ENCODE measurements around the gene LOC128125822.

The LOC128125822 gene

GRCh38 chr6:63558278-63558677, 14.0 kb upstream of the LOC128125822 start:
- no peak for DNase-seq

GRCh38 chr6:63560801-63561287, 11.4 kb upstream of the LOC128125822 start:
- DNase-seq: no peak

- DNase-seq: no peak
Observed at GRCh38 chr6:63561288-63561687, 11.0 kb upstream of the LOC128125822 start.

- no peak for DNase-seq
Observed at GRCh38 chr6:63563235-63563634, 9.0 kb upstream of the LOC128125822 start.

GRCh38 chr6:63565058-63565726, 7.1 kb upstream of the LOC128125822 start:
- no peak for DNase-seq

- DNase-seq: no peak
Observed at GRCh38 chr6:63565727-63566596, 6.3 kb upstream of the LOC128125822 start.

- DNase-seq: no peak
Observed at GRCh38 chr6:63567966-63568365, 4.3 kb upstream of the LOC128125822 start.

- DNase-seq: no peak
Observed at GRCh38 chr6:63571361-63572043, 778 bp upstream of the LOC128125822 start.

- no peak for DNase-seq
Observed at GRCh38 chr6:63572747-63573075, 431 bp downstream of the LOC128125822 start.

- peak; percentile 6 for DNase-seq
Observed at GRCh38 chr6:63573076-63573898, 1.0 kb downstream of the LOC128125822 start.

- DNase-seq: no peak
Observed at GRCh38 chr6:63573899-63574553, 1.7 kb downstream of the LOC128125822 start.

- DNase-seq: no peak
Observed at GRCh38 chr6:63574554-63574900, 2.2 kb downstream of the LOC128125822 start.

- no peak for DNase-seq
Observed at GRCh38 chr6:63576147-63576772, 4.0 kb downstream of the LOC128125822 start.

GRCh38 chr6:63576985-63577712, 4.9 kb downstream of the LOC128125822 start:
- DNase-seq: no peak

GRCh38 chr6:63578757-63579156, 6.5 kb downstream of the LOC128125822 start:
- no peak for DNase-seq

- DNase-seq: no peak
Observed at GRCh38 chr6:63579937-63580703, 7.8 kb downstream of the LOC128125822 start.

GRCh38 chr6:63580704-63580961, 8.4 kb downstream of the LOC128125822 start:
- DNase-seq: no peak

GRCh38 chr6:63581355-63582013, 9.2 kb downstream of the LOC128125822 start:
- no peak for DNase-seq

GRCh38 chr6:63582579-63583231, 10.4 kb downstream of the LOC128125822 start:
- no peak for DNase-seq
